LNCAP (cell line): ENCODE measurements around the gene FBXW12.
"Not testable (repeated sequence)": the region's sequence is repeated elsewhere in the genome, so short reads cannot be mapped to it uniquely, and the experiment has no call there.

ENCODE experiments used
- TF ChIP-seq, protein P1 (sequence below): fragments of 450-650 bp; IDR thresholded peaks from 2 replicates; pipeline ENCODE4 v1.5.1; 2017; ENCODE audit warnings: mild to moderate bottlenecking

The FBXW12 gene, protein sequence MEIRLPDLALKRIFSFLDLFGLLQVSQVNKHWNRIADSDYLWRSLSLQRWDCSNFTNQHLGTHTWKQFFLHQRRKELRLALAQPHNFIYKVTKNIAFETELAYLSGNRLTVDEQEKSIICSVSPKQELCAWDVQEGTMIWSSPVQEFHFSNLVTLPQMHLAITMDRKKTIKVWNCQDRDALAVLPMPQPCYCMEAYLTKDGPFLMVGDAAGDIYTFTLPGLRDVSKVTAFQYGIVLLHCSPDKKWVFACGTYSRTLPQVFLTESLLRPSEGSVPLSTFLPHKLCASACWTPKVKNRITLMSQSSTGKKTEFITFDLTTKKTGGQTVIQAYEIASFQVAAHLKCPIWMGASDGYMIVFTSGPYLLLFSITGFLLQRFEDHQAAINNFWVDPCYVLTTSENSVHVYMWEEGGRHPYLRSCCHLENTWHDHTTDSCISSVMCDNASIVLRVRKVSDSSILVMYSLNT

DNA sequence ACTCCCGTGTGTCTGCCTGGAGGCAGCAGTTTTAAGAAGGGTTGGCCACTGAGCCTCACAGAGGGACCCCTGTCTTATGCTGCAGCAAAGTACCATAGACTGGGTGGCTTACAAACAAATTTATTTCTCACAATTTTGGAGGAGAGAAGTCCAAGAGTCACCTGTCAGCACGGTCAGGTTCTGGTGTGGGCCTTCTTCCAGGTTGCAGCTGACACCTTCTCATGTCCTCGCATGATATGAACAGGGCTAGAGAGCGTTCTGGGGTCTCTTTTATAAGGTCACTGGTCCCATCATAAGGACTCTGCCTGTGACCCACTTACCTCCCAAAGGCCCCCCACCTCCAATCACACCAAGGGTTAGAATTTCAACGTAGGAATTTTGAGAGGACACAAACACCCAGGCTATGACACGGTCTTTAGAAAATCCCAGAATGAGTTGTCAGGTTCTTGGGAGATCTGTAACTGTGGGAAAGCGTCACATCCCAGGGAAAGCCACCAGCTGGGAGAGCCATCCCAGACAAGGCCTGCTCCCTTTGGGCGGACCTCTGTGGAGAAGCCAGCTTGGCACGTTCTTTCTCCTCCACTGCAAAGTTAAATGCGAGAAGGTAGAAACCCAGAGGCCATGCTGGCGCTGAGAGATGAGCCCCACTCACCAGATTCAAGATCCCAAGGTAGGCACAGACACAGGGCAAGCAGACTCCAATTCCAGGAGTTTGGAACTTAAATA, at the start of gene FBXW12:
Gene FBXW12 (plus strand): TSS at position 569 of the 726 bp plus-strand sequence. CDS start 549 bp downstream, outside the sequence.
- TF ChIP-seq, protein P1, sequence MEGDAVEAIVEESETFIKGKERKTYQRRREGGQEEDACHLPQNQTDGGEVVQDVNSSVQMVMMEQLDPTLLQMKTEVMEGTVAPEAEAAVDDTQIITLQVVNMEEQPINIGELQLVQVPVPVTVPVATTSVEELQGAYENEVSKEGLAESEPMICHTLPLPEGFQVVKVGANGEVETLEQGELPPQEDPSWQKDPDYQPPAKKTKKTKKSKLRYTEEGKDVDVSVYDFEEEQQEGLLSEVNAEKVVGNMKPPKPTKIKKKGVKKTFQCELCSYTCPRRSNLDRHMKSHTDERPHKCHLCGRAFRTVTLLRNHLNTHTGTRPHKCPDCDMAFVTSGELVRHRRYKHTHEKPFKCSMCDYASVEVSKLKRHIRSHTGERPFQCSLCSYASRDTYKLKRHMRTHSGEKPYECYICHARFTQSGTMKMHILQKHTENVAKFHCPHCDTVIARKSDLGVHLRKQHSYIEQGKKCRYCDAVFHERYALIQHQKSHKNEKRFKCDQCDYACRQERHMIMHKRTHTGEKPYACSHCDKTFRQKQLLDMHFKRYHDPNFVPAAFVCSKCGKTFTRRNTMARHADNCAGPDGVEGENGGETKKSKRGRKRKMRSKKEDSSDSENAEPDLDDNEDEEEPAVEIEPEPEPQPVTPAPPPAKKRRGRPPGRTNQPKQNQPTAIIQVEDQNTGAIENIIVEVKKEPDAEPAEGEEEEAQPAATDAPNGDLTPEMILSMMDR, result no peak

DNA sequence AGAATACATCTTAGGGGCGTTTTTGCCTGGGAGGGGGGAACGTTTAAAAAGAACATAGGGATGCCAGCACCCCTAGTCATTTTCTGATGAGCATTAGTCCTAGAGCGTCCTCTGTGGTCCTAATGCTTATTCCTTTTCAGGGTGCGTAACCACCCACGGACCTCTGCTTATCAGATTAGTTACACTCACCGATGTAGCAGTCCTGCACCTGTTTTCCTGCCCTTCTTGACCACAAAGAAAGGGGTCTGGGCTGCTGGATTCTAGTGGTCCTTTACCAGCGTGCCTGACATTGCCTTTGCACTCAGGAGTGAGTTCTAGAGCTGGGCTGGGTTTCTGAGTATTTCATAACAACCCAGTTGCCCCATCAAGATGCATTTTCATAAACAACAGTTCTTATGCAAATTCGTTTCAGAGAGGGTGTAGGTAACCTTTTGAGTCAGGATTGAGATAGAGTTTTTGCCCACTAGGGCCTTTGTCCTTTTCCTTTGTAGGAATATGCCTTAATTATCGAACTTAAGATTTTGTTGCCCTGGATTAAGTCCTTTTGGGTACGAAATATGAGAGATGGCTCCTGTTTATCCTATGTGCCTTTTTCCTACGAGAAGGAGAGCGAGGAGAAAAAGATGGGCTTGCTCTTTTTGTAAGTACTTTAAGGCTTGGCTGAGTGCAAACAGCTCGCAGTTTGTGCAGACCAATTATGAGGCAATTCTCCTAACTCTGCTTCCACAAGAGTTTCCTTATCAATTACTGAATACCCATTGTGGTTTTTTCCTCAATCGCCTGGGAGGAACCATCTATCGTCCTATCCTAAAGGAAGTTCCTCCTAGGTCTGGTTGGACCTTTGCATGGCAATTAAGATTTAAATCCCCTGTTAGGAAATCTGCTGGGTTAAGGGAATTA, 38.4 kb upstream of the FBXW12 start, which contains the start of gene SPINK8:
Gene SPINK8 (minus strand): TSS at position 316 of the 900 bp plus-strand sequence. CDS start 5,320 bp downstream, outside the sequence.
- TF ChIP-seq, protein P1, result not testable (repeated sequence)

GRCh38 chr3:48334605-48335004, 37.4 kb upstream of the FBXW12 start:
- TF ChIP-seq, protein P1, result no peak

- TF ChIP-seq, protein P1, result no peak
Measured at GRCh38 chr3:48338635-48339034, 33.4 kb upstream of the FBXW12 start.

- TF ChIP-seq, protein P1, result no peak
Measured at GRCh38 chr3:48343432-48343831, 28.6 kb upstream of the FBXW12 start.

- TF ChIP-seq, protein P1, result no peak
Measured at GRCh38 chr3:48344867-48345507, 27.0 kb upstream of the FBXW12 start.
